HCT116 (cell line): ENCODE results near the gene DCTN2. TPM values are rescaled to one million over a fixed set of nuclear protein-coding genes. Genes with fewer than 3 reads are reported as not detected.

Source experiments
- ATAC-seq: fragments of 200-7000 bp; cut with Tn5 transposase; 2 replicates; pipeline ENCODE4 v1.9.1; 2020; ENCODE audit warnings: mild to moderate bottlenecking, moderate library complexity
- BruUV-seq: library from RNA; stranded (reverse); fragments of 400-500 nt; replicated peaks from 2 replicates; lab custom pipeline; 2021; lab: Mats Ljungman, UMichigan
- CTCF ChIA-PET: fragments of 300-600 bp; sonication (Branson Sonifier 250); formaldehyde crosslinking; loops from one replicate; lab custom pipeline; 2021; ENCODE audit warnings: antibody characterized with exemption; lab: Charles Lee
- POLR2A ChIA-PET: fragments of 300-600, 350-600 bp; sonication (Branson Sonifier 250); formaldehyde crosslinking; loops from one replicate; lab custom pipeline; 2021; ENCODE audit warnings: antibody characterized with exemption; lab: Charles Lee
- RAD21 ChIA-PET, 2 experiments: fragments of 300-600 bp; sonication (Branson Sonifier 250); formaldehyde crosslinking; loops; one replicate each; lab custom pipeline; 2023; ENCODE audit warnings: low total read pairs in 2 of 2; ENCODE audit not compliant: uncharacterized antibody in 2 of 2, unreplicated experiment in 2 of 2, low non-redundant PET in 1 of 2; lab: Charles Lee
- DNase-seq: peaks from one replicate; pipeline ENCODE4 v3.0.0-alpha.2; 2010; ENCODE audit warnings: low read depth, low spot score
- H2AFZ ChIP-seq: fragments of 200-600 bp; shearing (Covaris generic), sonication (generic); 2 replicates; pipeline ENCODE4 v1.6.1; 2017; ENCODE audit warnings: low read depth, mixed run types, mixed read lengths, antibody characterized with exemption, low read length; ENCODE audit not compliant: poor library complexity, severe bottlenecking
- H3K27ac ChIP-seq: 2 replicates; pipeline ENCODE4 v1.5.1; 2012; ENCODE audit warnings: low read depth, low read length
- H3K27me3 ChIP-seq: fragments of 200-600 bp; sonication (generic); 2 replicates; pipeline ENCODE4 v1.6.1; 2016; ENCODE audit warnings: mixed run types, low read length, mixed read lengths; ENCODE audit not compliant: insufficient read depth
- H3K36me3 ChIP-seq, 2 experiments: fragments of 200-500 bp in 1 of 2; fragments of 200-600 bp in 1 of 2; sonication (Bioruptor generic) in 1 of 2; sonication (generic) in 1 of 2; 2 replicates each; pipeline versions ENCODE4 v1.5.1 to v1.6.1; 2014 to 2016; ENCODE audit warnings: low read length in 2 of 2, inconsistent platforms in 1 of 2, mixed read lengths in 1 of 2, mixed run types in 1 of 2; ENCODE audit not compliant: insufficient read depth in 2 of 2, control insufficient read depth in 1 of 2
- H3K4me1 ChIP-seq, 2 experiments: fragments of 200-600 bp in 1 of 2; sonication (generic) in 1 of 2; 2 replicates each; pipeline versions ENCODE4 v1.5.1 to v1.6.1; 2012 to 2017; ENCODE audit warnings: low read length in 2 of 2, inconsistent platforms in 1 of 2, mild to moderate bottlenecking in 1 of 2, mixed read lengths in 1 of 2, mixed run types in 1 of 2, moderate library complexity in 1 of 2; ENCODE audit not compliant: insufficient read depth in 2 of 2, control insufficient read depth in 1 of 2
- H3K4me2 ChIP-seq: fragments of 200-600 bp; sonication (generic); 2 replicates; pipeline ENCODE4 v1.6.1; 2017; ENCODE audit warnings: mixed run types, low read length, mixed read lengths
- H3K4me3 ChIP-seq, 2 experiments: fragments of 200-600 bp in 1 of 2; sonication (generic) in 1 of 2; replicated peaks in 1 of 2; 2 replicates each; pipeline ENCODE4 v1.5.1; 2011 to 2016; ENCODE audit warnings: low read length in 2 of 2, control low read depth in 1 of 2, low read depth in 1 of 2, mild to moderate bottlenecking in 1 of 2, mixed read lengths in 1 of 2, mixed run types in 1 of 2
- H3K79me2 ChIP-seq: fragments of 200-600 bp; sonication (generic); 2 replicates; pipeline ENCODE4 v1.6.1; 2017; ENCODE audit warnings: mild to moderate bottlenecking, mixed run types, low read length, moderate library complexity, mixed read lengths; ENCODE audit not compliant: insufficient read depth
- H3K9ac ChIP-seq: fragments of 200-600 bp; sonication (generic); 2 replicates; pipeline ENCODE4 v1.6.1; 2016; ENCODE audit warnings: low read length, mixed read lengths
- H3K9me2 ChIP-seq: fragments of 200-600 bp; sonication (generic), shearing (Covaris generic); 2 replicates; pipeline ENCODE4 v1.6.1; 2017; ENCODE audit warnings: mixed run types, mild to moderate bottlenecking, moderate library complexity; ENCODE audit not compliant: insufficient read depth
- H3K9me3 ChIP-seq, 2 experiments: fragments of 200-500 bp in 1 of 2; fragments of 200-600 bp in 1 of 2; sonication (Bioruptor generic) in 1 of 2; sonication (generic) in 1 of 2; 2 replicates each; pipeline ENCODE4 v1.6.1; 2014 to 2017; ENCODE audit warnings: low read length in 2 of 2, mixed read lengths in 2 of 2, inconsistent platforms in 1 of 2, low read depth in 1 of 2, mild to moderate bottlenecking in 1 of 2, mixed run types in 1 of 2, moderate library complexity in 1 of 2; ENCODE audit not compliant: control insufficient read depth in 1 of 2, insufficient read depth in 1 of 2
- H4K20me1 ChIP-seq: fragments of 200-600 bp; sonication (generic), shearing (Covaris generic); 2 replicates; pipeline ENCODE4 v1.6.1; 2017; ENCODE audit warnings: mixed run types, mild to moderate bottlenecking, moderate library complexity; ENCODE audit not compliant: insufficient read depth
- CEBPB ChIP-seq: IDR thresholded peaks from 2 replicates; pipeline ENCODE4 v1.6.1; 2012; ENCODE audit warnings: low read depth
- EGR1 ChIP-seq: IDR thresholded peaks from 2 replicates; pipeline ENCODE4 v1.6.1; 2012; ENCODE audit warnings: low read depth
- ELF1 ChIP-seq: IDR thresholded peaks from 2 replicates; pipeline ENCODE4 v1.6.1; 2012; ENCODE audit warnings: low read depth, borderline replicate concordance
- EZH2 ChIP-seq: fragments of 200-600 bp; sonication (generic); IDR thresholded peaks from 2 replicates; pipeline ENCODE4 v1.6.1; 2017; ENCODE audit warnings: antibody characterized with exemption, mixed run types
- EZH2phosphoT487 ChIP-seq: fragments of 200-600 bp; IDR thresholded peaks from 2 replicates; pipeline ENCODE4 v1.6.1; 2018; ENCODE audit warnings: antibody characterized with exemption, borderline replicate concordance
- FOSL1 ChIP-seq: IDR thresholded peaks from 2 replicates; pipeline ENCODE4 v1.6.1; 2012; ENCODE audit warnings: low read depth
- JUND ChIP-seq: IDR thresholded peaks from 2 replicates; pipeline ENCODE4 v1.6.1; 2012
- POLR2AphosphoS5 ChIP-seq: IDR thresholded peaks from 2 replicates; pipeline ENCODE4 v1.6.1; 2011; ENCODE audit warnings: mild to moderate bottlenecking, low read depth, low read length, moderate library complexity
- RAD21 ChIP-seq: IDR thresholded peaks from 2 replicates; pipeline ENCODE4 v1.6.1; 2012; ENCODE audit warnings: low read depth, mild to moderate bottlenecking
- REST ChIP-seq: IDR thresholded peaks from 2 replicates; pipeline ENCODE4 v1.6.1; 2012; ENCODE audit warnings: low read depth
- SIN3A ChIP-seq: IDR thresholded peaks from 2 replicates; pipeline ENCODE4 v1.6.1; 2012; ENCODE audit warnings: low read depth
- SP1 ChIP-seq: IDR thresholded peaks from 2 replicates; pipeline ENCODE4 v1.6.1; 2012; ENCODE audit warnings: low read depth
- SRF ChIP-seq: IDR thresholded peaks from 2 replicates; pipeline ENCODE4 v1.6.1; 2012; ENCODE audit warnings: low read depth
- TCF7L2 ChIP-seq: IDR thresholded peaks from 2 replicates; pipeline ENCODE4 v1.7.0; 2011; ENCODE audit warnings: borderline replicate concordance, inconsistent platforms; ENCODE audit not compliant: insufficient read depth, insufficient read length; ENCODE audit errors: extremely low read depth
- YY1 ChIP-seq: IDR thresholded peaks from 2 replicates; pipeline ENCODE4 v1.6.1; 2011; ENCODE audit warnings: low read length, low read depth, moderate library complexity, mild to moderate bottlenecking; ENCODE audit not compliant: insufficient replicate concordance; ENCODE audit errors: extremely low read depth
- ZBTB33 ChIP-seq: IDR thresholded peaks from 2 replicates; pipeline ENCODE4 v1.6.1; 2011; ENCODE audit warnings: mild to moderate bottlenecking, low read length, moderate library complexity; ENCODE audit not compliant: insufficient replicate concordance; ENCODE audit errors: extremely low read depth
- ZFX ChIP-seq: fragments of 450-650 bp; IDR thresholded peaks from 2 replicates; pipeline ENCODE4 v1.6.1; 2017
- intact Hi-C: fragments of 100-400 bp; cut with micrococcal nuclease; formaldehyde crosslinking; loops from 2 replicates; pipeline ENCODE4 v1.10.0; 2022
- total RNA-seq: library from RNA; stranded (reverse); gene quantifications from one replicate; pipeline ENCODE4 v1.2.1, GENCODE V29; 2021; ENCODE audit not compliant: unreplicated experiment
- TF ChIP-seq, protein P1 (sequence below): IDR thresholded peaks from 2 replicates; pipeline ENCODE4 v1.6.1; 2012
- TF ChIP-seq, protein P2 (sequence below): IDR thresholded peaks from 2 replicates; pipeline ENCODE4 v1.6.1; 2012
- TF ChIP-seq, protein P3 (sequence below), 3 experiments: fragments of 200-600 bp in 1 of 3; sonication (generic) in 1 of 3; IDR thresholded peaks in 2 of 3; conservative IDR thresholded peaks in 1 of 3; 2 replicates each; pipeline ENCODE4 v1.5.1; 2012 to 2017; ENCODE audit warnings: low read depth in 2 of 3, low read length in 2 of 3, antibody characterized with exemption in 1 of 3, borderline replicate concordance in 1 of 3, control low read depth in 1 of 3, mild to moderate bottlenecking in 1 of 3, mixed read lengths in 1 of 3, mixed run types in 1 of 3, moderate library complexity in 1 of 3; ENCODE audit not compliant: insufficient read depth in 1 of 3

The DCTN2 gene
- total RNA-seq, 1 experiment from 2014 or later, result 95.9 TPM

- ATAC-seq, result no peak
- ChIA-PET CTCF (no interaction called here), POLR2A (no interaction called here)
Observed at GRCh38 chr12:57535764-57536596, 11.0 kb downstream of the DCTN2 start.

More at GRCh38 chr12:57535764-57536596, 11.0 kb downstream of the DCTN2 start:
- Histone ChIP-seq H2AFZ (no peak overlapping the region), H3K4me2 (no peak overlapping the region), H3K27ac (no peak overlapping the region), H3K27me3 (no peaks in the 10 kb centered on the region), H3K9me3 (no peaks in the 10 kb centered on the region)
- TF ChIP-seq ZBTB33 (no peak), EZH2 (no peak), SRF (no peak), JUND (no peak), FOSL1 (no peak), RAD21 (no peak), YY1 (no peak), SIN3A (no peak), SP1 (no peak), EGR1 (no peak), TCF7L2 (no peak), REST (no peak), ZFX (no peak), CEBPB (no peak), ELF1 (no peak), EZH2phosphoT487 (no peak), POLR2AphosphoS5 (no peak)
- TF ChIP-seq, protein P1, sequence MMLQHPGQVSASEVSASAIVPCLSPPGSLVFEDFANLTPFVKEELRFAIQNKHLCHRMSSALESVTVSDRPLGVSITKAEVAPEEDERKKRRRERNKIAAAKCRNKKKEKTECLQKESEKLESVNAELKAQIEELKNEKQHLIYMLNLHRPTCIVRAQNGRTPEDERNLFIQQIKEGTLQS, result no peak
- TF ChIP-seq, protein P2, sequence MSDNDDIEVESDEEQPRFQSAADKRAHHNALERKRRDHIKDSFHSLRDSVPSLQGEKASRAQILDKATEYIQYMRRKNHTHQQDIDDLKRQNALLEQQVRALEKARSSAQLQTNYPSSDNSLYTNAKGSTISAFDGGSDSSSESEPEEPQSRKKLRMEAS, result no peak
- TF ChIP-seq, protein P3, sequence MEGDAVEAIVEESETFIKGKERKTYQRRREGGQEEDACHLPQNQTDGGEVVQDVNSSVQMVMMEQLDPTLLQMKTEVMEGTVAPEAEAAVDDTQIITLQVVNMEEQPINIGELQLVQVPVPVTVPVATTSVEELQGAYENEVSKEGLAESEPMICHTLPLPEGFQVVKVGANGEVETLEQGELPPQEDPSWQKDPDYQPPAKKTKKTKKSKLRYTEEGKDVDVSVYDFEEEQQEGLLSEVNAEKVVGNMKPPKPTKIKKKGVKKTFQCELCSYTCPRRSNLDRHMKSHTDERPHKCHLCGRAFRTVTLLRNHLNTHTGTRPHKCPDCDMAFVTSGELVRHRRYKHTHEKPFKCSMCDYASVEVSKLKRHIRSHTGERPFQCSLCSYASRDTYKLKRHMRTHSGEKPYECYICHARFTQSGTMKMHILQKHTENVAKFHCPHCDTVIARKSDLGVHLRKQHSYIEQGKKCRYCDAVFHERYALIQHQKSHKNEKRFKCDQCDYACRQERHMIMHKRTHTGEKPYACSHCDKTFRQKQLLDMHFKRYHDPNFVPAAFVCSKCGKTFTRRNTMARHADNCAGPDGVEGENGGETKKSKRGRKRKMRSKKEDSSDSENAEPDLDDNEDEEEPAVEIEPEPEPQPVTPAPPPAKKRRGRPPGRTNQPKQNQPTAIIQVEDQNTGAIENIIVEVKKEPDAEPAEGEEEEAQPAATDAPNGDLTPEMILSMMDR (IDR thresholded peaks at IDR 0.05 in 2 of 3, conservative IDR thresholded peaks at IDR 0.05 in 1 of 3; ENCODE audit: borderline replicate concordance in 1 of 3, insufficient read depth in 1 of 3, low read depth in 2 of 3, low read length in 2 of 3), result no peak
- TF ChIP-seq, all 23 proteins: peak for 0
- RAD21 ChIA-PET, result no interaction called here
- no TSS peak for BruUV-seq
- H4K20me1 ChIP-seq, result no peaks in the 10 kb centered on the region
- H3K4me3 ChIP-seq, result no peak overlapping the region
- peaks cover 19 to 27% of the 10 kb centered on the region in 2 experiments; a peak in 3 of 4 replicates for H3K36me3 ChIP-seq
- no peaks in the 10 kb centered on the region for H3K4me1 ChIP-seq
- H3K9me2 ChIP-seq, result no peaks in the 10 kb centered on the region
- H3K9ac ChIP-seq, result no peak overlapping the region
- intact Hi-C loops, result no loop called here
- no peak for DNase-seq
- H3K79me2 ChIP-seq, result no peaks in the 10 kb centered on the region
